ENCODE data around the gene ERICH3.
A peak's percentile ranks its signal among the peaks of the same experiment; 100 is the strongest.

The ERICH3 gene

DNA sequence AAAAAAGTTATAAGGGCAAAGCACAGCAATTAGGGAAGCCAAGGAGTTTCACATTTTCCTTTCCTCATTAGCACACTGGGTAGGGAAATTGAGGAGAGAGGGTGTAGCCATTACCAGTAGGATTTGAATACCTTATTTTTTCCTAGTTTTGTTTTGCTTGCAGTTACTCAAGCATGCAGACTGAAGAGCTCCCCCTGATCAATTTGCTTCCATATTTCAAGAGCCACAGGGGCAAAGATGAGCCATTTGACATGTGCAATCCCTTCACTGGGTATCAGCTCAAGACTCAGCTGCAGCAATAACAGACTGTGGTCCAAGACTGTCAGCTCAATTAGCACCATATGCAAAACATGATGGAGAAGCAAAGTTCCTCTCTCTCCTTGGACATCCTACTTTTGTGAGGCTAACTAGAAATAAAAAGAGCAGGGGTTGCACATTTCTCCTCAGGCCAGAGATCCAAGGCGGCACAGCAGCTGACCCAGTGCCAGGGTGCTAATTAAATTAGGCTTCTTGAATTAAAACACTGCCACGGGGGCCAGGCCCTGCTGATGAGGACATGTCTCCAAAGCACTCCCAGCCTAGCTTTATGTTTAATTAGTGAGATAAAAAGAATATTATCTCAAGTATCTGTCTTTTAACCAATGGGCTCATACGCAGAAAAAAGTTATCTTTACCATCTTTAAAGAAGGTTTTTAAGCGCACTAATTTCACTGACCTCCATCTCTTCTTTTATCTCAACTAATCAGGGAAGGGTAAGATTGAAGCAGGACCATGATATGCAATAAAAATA lies 124.4 kb downstream of the ERICH3 start:
- H3K27ac ChIP-seq (ENCODE audit: low read depth, low read length): no peak overlapping the region
- H3K4me3 ChIP-seq (ENCODE audit: low read depth, low read length): no peak overlapping the region
- no peak overlapping the region for H3K9ac ChIP-seq (ENCODE audit: low read depth, low read length)
- no peaks in the 10 kb centered on the region for H3K9me3 ChIP-seq (ENCODE audit: control insufficient read depth, insufficient read depth, low read length)
- no peaks in the 10 kb centered on the region for H3K36me3 ChIP-seq (ENCODE audit: control insufficient read depth, insufficient read depth, low read length)
- no peaks in the 10 kb centered on the region for H3K4me1 ChIP-seq (ENCODE audit: control insufficient read depth, insufficient read depth, low read length)
- no peaks in the 10 kb centered on the region for H3K27me3 ChIP-seq (ENCODE audit: control insufficient read depth, insufficient read depth, low read length)

DNA sequence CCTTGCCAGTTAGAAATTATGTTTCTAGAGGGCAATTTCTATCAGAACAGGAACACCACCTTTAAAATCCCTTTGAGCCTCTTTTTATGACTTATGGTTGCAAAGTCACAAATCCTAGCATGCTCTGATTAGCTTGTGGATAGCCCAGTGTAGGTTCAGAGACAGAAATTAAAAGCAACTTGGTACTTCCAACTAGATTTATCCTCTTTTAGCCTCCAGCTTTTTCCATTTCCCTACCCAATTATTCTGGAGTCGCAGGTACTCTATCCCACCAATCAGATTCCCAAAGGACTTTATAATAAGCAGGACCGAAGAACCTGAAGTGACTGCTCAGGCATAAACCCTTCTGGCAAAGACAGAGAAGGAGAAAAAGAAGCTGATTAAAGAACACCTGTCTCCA lies 127.8 kb downstream of the ERICH3 start:
- no peak overlapping the region for H3K9ac ChIP-seq (ENCODE audit: low read depth, low read length)
- no peaks in the 10 kb centered on the region for H3K36me3 ChIP-seq (ENCODE audit: control insufficient read depth, insufficient read depth, low read length)
- no peak overlapping the region for H3K27ac ChIP-seq (ENCODE audit: low read depth, low read length)
- no peaks in the 10 kb centered on the region for H3K4me1 ChIP-seq (ENCODE audit: control insufficient read depth, insufficient read depth, low read length)
- no peak overlapping the region for H3K4me3 ChIP-seq (ENCODE audit: low read depth, low read length)
- H3K9me3 ChIP-seq (ENCODE audit: control insufficient read depth, insufficient read depth, low read length): no peaks in the 10 kb centered on the region
- H3K27me3 ChIP-seq (ENCODE audit: control insufficient read depth, insufficient read depth, low read length): no peaks in the 10 kb centered on the region

DNA sequence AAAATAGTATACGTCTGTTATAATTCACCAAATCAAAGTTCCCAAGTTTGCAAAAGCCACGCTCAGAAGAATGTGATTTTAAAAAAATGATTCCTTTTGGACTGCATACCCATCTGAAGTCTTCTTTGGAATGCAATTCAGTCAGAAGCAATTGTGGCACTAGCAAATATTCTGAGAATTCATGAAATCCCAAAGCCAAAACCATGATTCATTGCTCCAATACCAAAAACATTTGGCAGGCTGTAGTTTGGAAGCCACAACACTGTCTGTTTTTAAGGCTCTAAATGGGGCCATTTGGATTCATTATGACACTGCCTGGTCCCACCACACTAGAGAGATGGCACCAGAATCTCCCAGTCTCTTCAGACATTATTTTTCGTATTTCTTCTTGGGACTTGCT lies 139.4 kb downstream of the ERICH3 start:
- no peak overlapping the region for H3K27ac ChIP-seq (ENCODE audit: low read depth, low read length)
- H3K9me3 ChIP-seq (ENCODE audit: control insufficient read depth, insufficient read depth, low read length): no peaks in the 10 kb centered on the region
- H3K27me3 ChIP-seq (ENCODE audit: control insufficient read depth, insufficient read depth, low read length): no peaks in the 10 kb centered on the region
- H3K4me1 ChIP-seq (ENCODE audit: control insufficient read depth, insufficient read depth, low read length): no peaks in the 10 kb centered on the region
- H3K9ac ChIP-seq (ENCODE audit: low read depth, low read length): no peak overlapping the region
- H3K4me3 ChIP-seq (ENCODE audit: low read depth, low read length): no peak overlapping the region
- H3K36me3 ChIP-seq (ENCODE audit: control insufficient read depth, insufficient read depth, low read length): no peaks in the 10 kb centered on the region

DNA sequence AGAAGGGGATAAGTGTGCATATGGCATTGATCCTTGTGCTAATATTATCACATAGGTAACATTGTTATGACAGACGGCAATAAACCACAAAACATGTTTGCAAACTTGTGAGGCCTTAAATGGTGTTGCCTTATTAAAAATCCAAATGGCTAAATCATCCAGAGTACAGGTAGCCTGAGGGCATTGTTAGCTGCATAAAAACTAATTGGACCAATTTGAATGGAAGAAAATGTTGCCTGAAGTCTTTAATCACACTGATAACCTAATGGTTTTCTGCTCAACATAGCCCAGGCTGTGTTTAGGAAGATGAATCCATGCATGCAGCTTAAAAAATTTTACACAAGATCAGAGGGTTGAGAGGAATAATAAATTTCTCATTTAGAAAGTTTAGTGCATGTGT lies 141.8 kb downstream of the ERICH3 start:
- Histone ChIP-seq H3K4me1 (ENCODE audit: control insufficient read depth, insufficient read depth, low read length) (0 out of 2 replicates have a peak, but pooled peaks cover 3% of the 10 kb centered on the region), H3K4me3 (ENCODE audit: low read depth, low read length) (no peak overlapping the region), H3K36me3 (ENCODE audit: control insufficient read depth, insufficient read depth, low read length) (no peaks in the 10 kb centered on the region), H3K27me3 (ENCODE audit: control insufficient read depth, insufficient read depth, low read length) (no peaks in the 10 kb centered on the region), H3K27ac (ENCODE audit: low read depth, low read length) (no peak overlapping the region), H3K9ac (ENCODE audit: low read depth, low read length) (no peak overlapping the region), H3K9me3 (ENCODE audit: control insufficient read depth, insufficient read depth, low read length) (no peaks in the 10 kb centered on the region)

DNA sequence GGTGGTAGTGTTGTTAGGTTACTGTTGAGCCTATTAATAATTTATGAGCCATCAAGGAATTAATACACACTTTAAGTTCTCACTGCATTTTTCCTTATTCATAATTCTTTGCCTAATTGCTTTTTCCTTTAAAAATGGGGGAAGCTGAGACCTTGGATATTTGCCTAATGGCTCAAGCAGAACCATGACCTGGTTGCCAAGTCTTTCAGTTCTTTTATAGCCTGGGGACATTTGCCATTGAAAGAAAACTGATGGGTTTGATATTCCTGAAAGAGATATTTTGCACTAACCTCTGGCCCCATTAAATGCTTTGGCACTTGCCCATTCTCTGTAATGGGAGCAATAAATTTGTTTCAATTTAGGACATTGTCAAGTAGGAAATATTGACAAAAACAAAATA lies 142.7 kb downstream of the ERICH3 start:
- Histone ChIP-seq H3K9ac (ENCODE audit: low read depth, low read length) (no peak overlapping the region), H3K27me3 (ENCODE audit: control insufficient read depth, insufficient read depth, low read length) (no peaks in the 10 kb centered on the region), H3K9me3 (ENCODE audit: control insufficient read depth, insufficient read depth, low read length) (no peaks in the 10 kb centered on the region), H3K27ac (ENCODE audit: low read depth, low read length) (no peak overlapping the region), H3K4me3 (ENCODE audit: low read depth, low read length) (no peak overlapping the region), H3K36me3 (ENCODE audit: control insufficient read depth, insufficient read depth, low read length) (no peaks in the 10 kb centered on the region), H3K4me1 (ENCODE audit: control insufficient read depth, insufficient read depth, low read length) (0 out of 2 replicates have a peak, but pooled peaks cover 3% of the 10 kb centered on the region)

DNA sequence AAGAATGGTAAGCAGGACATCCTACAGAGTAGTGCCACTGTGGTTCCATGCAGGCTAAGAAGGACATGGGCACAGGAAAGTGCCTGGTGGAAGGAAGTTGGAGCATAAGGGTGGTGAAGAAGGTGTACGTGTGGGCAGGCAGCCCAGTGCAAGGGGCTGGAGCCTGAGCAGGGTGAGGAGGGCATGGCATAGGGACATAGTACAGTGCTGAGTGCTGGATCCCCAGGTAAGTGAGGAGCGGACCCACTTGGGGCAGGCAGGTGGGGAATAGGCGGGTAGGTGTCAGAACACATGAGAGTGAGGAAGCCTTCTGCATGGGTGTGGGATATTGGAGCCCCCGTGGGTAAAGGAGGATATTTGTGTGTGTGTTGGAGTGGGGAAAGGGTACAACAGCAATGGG lies 145.5 kb downstream of the ERICH3 start:
- Histone ChIP-seq H3K27ac (ENCODE audit: low read depth, low read length) (no peak overlapping the region), H3K4me3 (ENCODE audit: low read depth, low read length) (no peak overlapping the region), H3K9ac (ENCODE audit: low read depth, low read length) (no peak overlapping the region), H3K9me3 (ENCODE audit: control insufficient read depth, insufficient read depth, low read length) (no peaks in the 10 kb centered on the region), H3K27me3 (ENCODE audit: control insufficient read depth, insufficient read depth, low read length) (no peaks in the 10 kb centered on the region), H3K36me3 (ENCODE audit: control insufficient read depth, insufficient read depth, low read length) (no peaks in the 10 kb centered on the region), H3K4me1 (ENCODE audit: control insufficient read depth, insufficient read depth, low read length) (peaks cover 26% of the 10 kb centered on the region)

DNA sequence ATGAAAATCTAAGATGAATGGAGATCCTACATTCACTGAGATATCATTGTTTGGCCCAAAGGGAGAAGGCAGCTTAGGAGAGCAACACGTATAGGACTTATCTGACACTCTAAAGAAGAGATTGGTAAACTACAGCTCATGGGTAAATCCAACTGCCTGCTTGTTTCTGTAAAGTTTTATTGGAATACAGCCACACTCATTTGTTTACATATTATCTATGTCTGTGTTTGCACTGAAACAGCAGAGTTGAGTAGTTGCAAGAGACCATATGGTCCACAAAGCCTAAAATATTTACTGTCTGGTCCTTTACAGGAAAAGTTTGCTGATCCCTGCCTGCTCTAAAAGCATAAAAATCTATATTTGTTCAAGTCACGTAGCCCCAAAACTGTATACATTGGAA lies 146.9 kb downstream of the ERICH3 start:
- H3K27ac ChIP-seq (ENCODE audit: low read depth, low read length): no peak overlapping the region
- H3K9me3 ChIP-seq (ENCODE audit: control insufficient read depth, insufficient read depth, low read length): no peaks in the 10 kb centered on the region
- no peak overlapping the region for H3K9ac ChIP-seq (ENCODE audit: low read depth, low read length)
- no peak overlapping the region for H3K4me3 ChIP-seq (ENCODE audit: low read depth, low read length)
- H3K4me1 ChIP-seq (ENCODE audit: control insufficient read depth, insufficient read depth, low read length): peaks cover 40% of the 10 kb centered on the region
- no peaks in the 10 kb centered on the region for H3K36me3 ChIP-seq (ENCODE audit: control insufficient read depth, insufficient read depth, low read length)
- H3K27me3 ChIP-seq (ENCODE audit: control insufficient read depth, insufficient read depth, low read length): no peaks in the 10 kb centered on the region

DNA sequence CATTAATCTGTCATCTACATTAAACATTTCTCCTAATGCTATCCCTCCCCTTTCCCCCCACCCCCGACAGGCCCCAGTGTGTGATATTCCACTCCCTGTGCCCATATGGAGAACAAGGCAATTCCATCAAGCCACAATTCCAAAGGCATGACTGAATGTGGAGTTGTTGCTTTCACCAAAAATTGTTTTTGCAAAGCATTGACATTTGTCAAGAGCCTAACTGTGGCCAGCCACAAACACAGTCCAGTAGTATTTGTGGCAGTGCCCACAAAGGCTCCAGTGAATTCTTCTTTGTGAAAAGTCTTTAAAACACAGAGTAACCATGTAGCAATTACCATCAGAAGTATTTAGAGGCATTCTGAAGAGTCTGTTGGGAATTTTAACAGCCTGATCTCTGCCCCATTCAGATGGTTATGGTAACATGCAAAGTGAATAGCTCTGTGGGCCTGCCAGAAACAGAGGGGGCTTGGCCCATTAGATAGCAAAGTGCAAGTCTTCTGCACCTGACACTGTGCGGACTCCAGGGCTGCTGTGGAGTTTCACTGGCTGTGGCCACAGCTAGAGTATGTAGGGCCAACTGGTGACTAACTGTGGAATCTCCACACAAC lies 149.6 kb downstream of the ERICH3 start:
- H3K4me1 ChIP-seq (ENCODE audit: control insufficient read depth, insufficient read depth, low read length): peaks cover 46% of the 10 kb centered on the region
- H3K27me3 ChIP-seq (ENCODE audit: control insufficient read depth, insufficient read depth, low read length): no peaks in the 10 kb centered on the region
- H3K9me3 ChIP-seq (ENCODE audit: control insufficient read depth, insufficient read depth, low read length): no peaks in the 10 kb centered on the region
- H3K4me3 ChIP-seq (ENCODE audit: low read depth, low read length): no peak overlapping the region
- H3K9ac ChIP-seq (ENCODE audit: low read depth, low read length): no peak overlapping the region
- no peaks in the 10 kb centered on the region for H3K36me3 ChIP-seq (ENCODE audit: control insufficient read depth, insufficient read depth, low read length)
- peak overlapping the region; percentile 38 for H3K27ac ChIP-seq (ENCODE audit: low read depth, low read length)

DNA sequence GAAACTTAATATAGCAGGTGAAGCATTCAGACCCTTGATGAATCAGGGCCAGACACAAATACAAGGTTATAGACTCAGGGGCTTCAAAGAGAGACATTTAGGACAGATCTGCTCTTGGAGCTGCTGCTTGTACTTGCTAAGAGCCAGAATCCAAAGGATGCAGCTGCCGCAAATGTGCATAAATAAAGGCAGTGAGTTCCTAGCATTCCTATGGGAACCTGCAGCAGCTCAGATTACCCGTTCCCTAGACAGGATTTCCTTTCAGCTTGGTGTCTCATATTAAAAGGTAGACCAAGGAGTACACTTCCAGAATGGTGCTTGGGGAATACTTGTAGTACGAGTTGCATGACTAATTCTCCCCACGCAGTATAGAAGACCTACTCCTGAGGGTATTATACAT lies 151.4 kb downstream of the ERICH3 start:
- H3K27ac ChIP-seq (ENCODE audit: low read depth, low read length): peak overlapping the region; percentile 67
- no peaks in the 10 kb centered on the region for H3K36me3 ChIP-seq (ENCODE audit: control insufficient read depth, insufficient read depth, low read length)
- no peaks in the 10 kb centered on the region for H3K9me3 ChIP-seq (ENCODE audit: control insufficient read depth, insufficient read depth, low read length)
- peak overlapping the region; percentile 18; the same call in 1 of the 2 replicates for H3K9ac ChIP-seq (ENCODE audit: low read depth, low read length)
- H3K27me3 ChIP-seq (ENCODE audit: control insufficient read depth, insufficient read depth, low read length): no peaks in the 10 kb centered on the region
- H3K4me1 ChIP-seq (ENCODE audit: control insufficient read depth, insufficient read depth, low read length): peaks cover 43% of the 10 kb centered on the region
- H3K4me3 ChIP-seq (ENCODE audit: low read depth, low read length): peak overlapping the region; percentile 37
